Measurements from ENCODE around the gene RNASE2. TPM values are rescaled to one million over a fixed set of nuclear protein-coding genes. Genes with fewer than 3 reads are reported as not detected.
A peak's percentile ranks its signal among the peaks of the same experiment; 100 is the strongest.
"Not testable (repeated sequence)": the region's sequence is repeated elsewhere in the genome, so short reads cannot be mapped to it uniquely, and the experiment has no call there.

RNASE2 gene
- total RNA-seq, 2 experiments from 2014 or later = not detected

DNA sequence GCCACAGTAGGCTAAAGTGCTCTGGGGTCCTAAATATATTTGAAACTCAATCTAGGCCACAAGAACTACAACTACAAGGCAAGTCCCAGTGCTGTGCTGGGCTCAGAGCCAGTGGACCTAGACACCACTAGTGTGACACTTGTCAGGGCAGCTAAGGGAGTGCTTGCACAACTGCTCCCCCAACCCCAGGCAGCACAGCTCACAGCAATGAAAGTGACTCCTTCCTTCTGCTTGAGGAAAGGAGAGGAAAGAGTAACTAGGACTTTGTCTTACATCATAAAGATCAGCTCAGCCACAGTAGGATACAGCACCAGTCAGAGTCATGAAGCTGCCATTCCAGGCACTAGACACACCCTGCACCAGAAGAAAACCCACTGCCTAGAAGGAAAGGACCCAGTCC is 3.7 kb downstream of the RNASE2 start:
- not testable (repeated sequence) for ATAC-seq; H3K9me3 Mint-ChIP-seq (ENCODE audit: low read depth); H3K27ac Mint-ChIP-seq; H3K4me3 Mint-ChIP-seq; H3K36me3 Mint-ChIP-seq; DNase-seq
- peaks cover 39% of the 10 kb centered on the region for H3K4me1 Mint-ChIP-seq
- CTCF ChIA-PET = interaction anchor here (2.8 kb wide), 1 partner anchor 13 kb away, joined by 35 read pairs; no protein-coding TSS in a partner anchor
- H3K27me3 Mint-ChIP-seq = peaks cover 40% of the 10 kb centered on the region

DNA sequence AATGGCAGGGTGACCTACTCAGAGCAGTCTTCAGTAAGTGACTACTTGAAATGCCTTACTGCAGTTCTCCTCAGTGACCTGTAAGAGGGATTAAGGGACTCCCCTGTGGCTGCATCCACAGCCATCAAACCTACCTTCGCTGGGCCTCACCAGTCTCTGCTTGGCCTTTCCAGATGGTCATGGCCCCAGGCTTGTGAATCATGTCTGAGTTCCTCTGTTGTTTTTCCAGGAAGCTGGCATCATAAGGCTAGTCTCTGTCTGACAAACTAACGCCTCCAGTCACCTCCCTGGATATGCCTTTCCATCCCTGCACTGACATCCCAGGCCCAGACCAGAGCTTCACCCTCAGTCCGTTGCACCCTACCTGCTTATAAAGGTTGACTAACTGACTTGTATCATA is 14.0 kb downstream of the RNASE2 start:
- CTCF ChIA-PET = interaction anchor here (1.0 to 4.8 kb wide), 3 partner anchors 11 to 110 kb away, joined by 3 to 67 read pairs (median 3); no protein-coding TSS in a partner anchor
- Mint-ChIP-seq H3K27ac (no peak overlapping the region), H3K4me1 (peaks cover 12% of the 10 kb centered on the region), H3K4me3 (no peak overlapping the region), H3K27me3 (peaks cover 60% of the 10 kb centered on the region), H3K36me3 (no peaks in the 10 kb centered on the region), H3K9me3 (ENCODE audit: low read depth) (no peaks in the 10 kb centered on the region)
- ATAC-seq (no peak), DNase-seq (no peak)

DNA sequence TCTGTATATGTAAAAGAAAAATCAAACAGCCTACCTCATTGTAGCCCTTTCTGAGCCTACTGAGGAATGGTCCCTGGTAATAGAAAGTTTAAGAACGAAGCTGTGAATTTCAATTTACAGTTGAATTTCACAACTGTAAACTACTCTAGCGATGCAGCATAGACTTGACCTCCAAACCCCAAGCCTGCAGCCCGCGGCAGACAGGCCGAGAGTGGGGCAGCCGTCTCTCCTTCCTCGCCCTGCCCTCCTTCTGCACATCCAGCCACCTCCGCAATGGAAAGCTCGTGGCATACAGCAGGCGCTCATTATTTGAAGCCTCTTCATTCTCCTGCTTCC is 15.3 kb downstream of the RNASE2 start:
- Mint-ChIP-seq H3K4me1 (peaks cover 12% of the 10 kb centered on the region), H3K4me3 (peak overlapping the region; percentile 83), H3K9me3 (ENCODE audit: low read depth) (no peaks in the 10 kb centered on the region), H3K27me3 (peaks cover 51% of the 10 kb centered on the region), H3K36me3 (no peaks in the 10 kb centered on the region), H3K27ac (no peak overlapping the region)
- ATAC-seq = peak; percentile 5
- CTCF ChIA-PET = interaction anchor here (0.7 to 4.8 kb wide), 54 partner anchors 8 to 549 kb away, joined by 3 to 67 read pairs (median 5); partner anchors contain the start of genes RNASE2, RNASE4, RNASE6 and SLC39A2
- no peak for DNase-seq

DNA sequence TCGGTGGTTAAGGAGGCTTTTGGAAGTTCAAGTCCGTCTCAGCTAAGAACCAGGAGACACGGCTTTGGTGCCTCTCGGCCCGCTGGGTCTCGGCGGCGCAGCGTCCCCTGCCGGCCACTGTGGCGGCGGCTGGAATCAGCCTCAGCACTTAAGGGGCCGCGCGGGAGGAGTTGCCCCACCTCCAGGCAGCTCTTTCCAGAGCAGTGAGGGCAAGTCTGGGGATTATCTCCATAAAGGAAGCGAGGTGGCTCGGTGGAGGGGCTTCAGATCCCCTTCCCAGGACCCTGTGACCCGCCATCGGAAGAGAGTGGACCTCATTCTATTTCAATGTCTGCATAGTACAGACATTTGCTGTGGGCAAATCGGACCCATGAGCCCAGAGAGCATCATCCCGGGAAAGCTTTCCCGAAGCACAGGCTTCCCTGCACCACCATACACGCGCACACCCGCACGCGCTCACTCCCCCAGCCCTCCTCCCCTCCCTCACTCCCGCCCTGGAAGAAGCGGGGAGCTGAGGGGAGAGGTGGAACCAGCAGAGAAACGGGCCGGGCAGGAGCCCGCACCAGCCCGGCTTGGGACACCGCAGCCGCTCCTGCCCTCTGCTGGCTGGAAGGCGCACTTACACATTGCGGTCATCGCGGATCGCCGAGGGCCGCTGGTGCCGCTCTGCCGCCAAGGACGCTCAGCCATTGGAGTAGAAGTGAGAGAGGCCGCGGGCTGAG is 15.9 kb downstream of the RNASE2 start:
- Mint-ChIP-seq H3K4me3 (peak overlapping the region; percentile 83), H3K36me3 (no peaks in the 10 kb centered on the region), H3K27ac (peak overlapping the region; percentile 22), H3K9me3 (ENCODE audit: low read depth) (no peaks in the 10 kb centered on the region), H3K4me1 (peaks cover 12% of the 10 kb centered on the region), H3K27me3 (peaks cover 51% of the 10 kb centered on the region)
- CTCF ChIA-PET = interaction anchor here (0.6 to 4.8 kb wide), 58 partner anchors 8 to 550 kb away, joined by 3 to 67 read pairs (median 5); partner anchors contain the start of genes RNASE2, RNASE4, RNASE6 and SLC39A2
- ATAC-seq (peak; percentile 90), DNase-seq (peak; percentile 84)

DNA sequence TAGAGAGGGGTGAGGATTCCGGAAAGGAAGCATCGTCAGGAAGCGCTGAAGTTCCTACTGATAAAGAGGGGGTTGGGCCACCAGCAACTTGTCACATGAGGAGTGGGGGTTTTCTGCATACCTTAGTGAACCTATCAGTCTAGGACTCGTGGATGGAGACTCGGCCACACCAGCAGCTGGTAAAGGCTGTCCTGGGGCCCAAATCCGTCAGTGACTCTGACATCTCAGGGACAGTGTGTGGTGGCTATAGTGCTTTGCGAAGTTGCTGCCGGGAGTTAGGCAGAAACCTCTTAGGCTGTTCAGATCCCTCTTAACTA is 16.4 kb downstream of the RNASE2 start:
- Mint-ChIP-seq H3K4me1 (peaks cover 12% of the 10 kb centered on the region), H3K36me3 (no peaks in the 10 kb centered on the region), H3K27me3 (peaks cover 49% of the 10 kb centered on the region), H3K9me3 (ENCODE audit: low read depth) (no peaks in the 10 kb centered on the region), H3K4me3 (peak overlapping the region; percentile 83), H3K27ac (no peak overlapping the region)
- CTCF ChIA-PET = interaction anchor here (0.6 to 4.8 kb wide), 38 partner anchors 9 to 506 kb away, joined by 3 to 67 read pairs (median 6); partner anchors contain the start of genes RNASE2, RNASE4, RNASE6 and SLC39A2
- DNase-seq = no peak
- ATAC-seq = no peak

DNA sequence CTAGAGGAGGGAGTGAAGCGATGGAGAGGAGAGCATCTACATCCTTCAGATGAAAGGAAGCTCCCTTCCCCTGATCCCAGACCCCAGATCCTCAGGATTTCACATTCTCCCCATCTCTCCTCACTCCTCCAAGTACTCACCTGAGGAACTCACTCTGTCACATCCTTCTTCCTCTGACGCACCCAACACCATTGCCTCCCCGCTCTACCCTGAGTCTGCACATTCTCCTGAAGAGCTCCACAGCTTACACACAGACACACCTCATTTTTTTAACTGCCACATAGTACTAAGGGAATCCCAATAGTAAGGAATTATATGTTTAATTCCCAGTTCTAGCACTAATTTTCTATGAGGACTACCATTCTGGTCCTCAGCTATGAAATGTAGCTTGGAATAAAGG is 18.2 kb downstream of the RNASE2 start:
- ATAC-seq = no peak

DNA sequence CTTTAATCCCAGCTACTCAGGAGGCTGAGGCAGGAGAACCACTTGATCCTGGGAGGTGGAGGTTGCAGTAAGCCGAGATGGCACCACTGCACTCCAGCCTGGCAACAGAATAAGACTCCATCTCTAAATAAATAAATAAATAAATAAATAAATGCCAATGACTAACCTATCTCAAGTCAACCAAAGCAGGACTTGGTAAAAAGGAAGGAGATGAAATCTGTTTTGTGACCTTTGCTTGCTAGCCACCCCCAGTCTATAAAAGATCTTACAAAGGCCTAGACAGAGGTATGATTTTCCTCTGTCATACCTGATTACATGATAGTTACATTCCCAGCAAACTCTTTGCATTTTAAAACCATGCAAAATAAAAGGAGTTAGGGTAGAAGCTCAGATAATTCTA is 21.0 kb downstream of the RNASE2 start:
- H3K27me3 Mint-ChIP-seq = peaks cover 41% of the 10 kb centered on the region
- H3K9me3 Mint-ChIP-seq (ENCODE audit: low read depth) = no peaks in the 10 kb centered on the region
- CTCF ChIA-PET = interaction anchor here (1.0 kb wide), 1 partner anchor 127 kb away, joined by 3 read pairs; no protein-coding TSS in a partner anchor
- H3K27ac Mint-ChIP-seq = no peak overlapping the region
- H3K4me1 Mint-ChIP-seq = peaks cover 5% of the 10 kb centered on the region
- ATAC-seq (no peak), DNase-seq (no peak)
- no peak overlapping the region for H3K4me3 Mint-ChIP-seq
- no peaks in the 10 kb centered on the region for H3K36me3 Mint-ChIP-seq

More for the DNA sequence above, 18.2 kb downstream of the RNASE2 start:
- Mint-ChIP-seq H3K36me3 (no peaks in the 10 kb centered on the region), H3K9me3 (ENCODE audit: low read depth) (no peaks in the 10 kb centered on the region), H3K27me3 (peaks cover 32% of the 10 kb centered on the region), H3K4me1 (peaks cover 12% of the 10 kb centered on the region), H3K27ac (no peak overlapping the region), H3K4me3 (no peak overlapping the region)
- no peak for DNase-seq
- CTCF ChIA-PET = interaction anchor here (1.2 to 4.8 kb wide), 6 partner anchors 9 to 276 kb away, joined by 3 to 67 read pairs (median 4); no protein-coding TSS in a partner anchor

DNA sequence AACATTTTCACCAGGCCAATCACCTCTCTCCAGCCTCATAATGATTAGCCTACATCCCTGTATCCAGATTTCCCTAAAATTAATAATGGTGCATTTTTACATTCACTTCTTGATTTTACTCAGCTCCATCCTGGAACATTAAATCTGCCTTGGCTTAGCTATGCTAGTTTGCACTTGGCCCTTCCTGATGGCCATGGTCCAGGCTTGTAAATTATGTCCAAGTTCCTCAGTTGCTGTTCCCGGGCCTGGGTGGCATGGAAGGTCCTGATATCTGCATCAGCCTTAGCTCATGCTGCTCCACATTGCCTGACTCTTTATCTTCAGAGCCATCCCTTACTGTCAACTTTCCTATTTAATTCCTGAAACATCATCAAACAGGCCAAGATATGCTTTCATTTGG is 23.4 kb downstream of the RNASE2 start:
- no peak for DNase-seq
- Mint-ChIP-seq H3K4me3 (no peak overlapping the region), H3K27me3 (peaks cover 20% of the 10 kb centered on the region), H3K9me3 (ENCODE audit: low read depth) (no peaks in the 10 kb centered on the region), H3K36me3 (no peaks in the 10 kb centered on the region), H3K4me1 (no peaks in the 10 kb centered on the region), H3K27ac (no peak overlapping the region)
- no peak for ATAC-seq
- CTCF ChIA-PET = interaction anchor here (0.6 to 2.0 kb wide), 4 partner anchors 8 to 547 kb away, joined by 3 to 5 read pairs (median 4); no protein-coding TSS in a partner anchor

DNA sequence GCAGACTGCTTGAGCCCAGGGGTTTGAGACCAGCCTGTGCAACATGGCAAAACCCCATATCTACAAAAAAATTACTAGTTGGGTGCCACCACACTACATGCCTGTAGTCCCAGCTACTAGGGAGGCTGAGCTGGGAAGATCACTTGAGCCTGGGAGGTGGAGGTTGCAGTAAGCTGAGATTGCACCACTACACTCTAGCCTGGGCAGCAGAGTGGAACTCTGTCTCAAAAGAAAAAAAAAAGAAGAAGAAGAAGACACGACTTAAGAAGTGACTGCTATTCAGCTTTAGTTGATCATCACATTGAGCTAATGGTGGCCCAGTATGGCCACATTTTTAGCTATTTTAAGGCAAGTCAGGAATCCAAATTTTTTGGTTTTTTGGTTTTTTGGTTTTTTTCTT is 25.6 kb downstream of the RNASE2 start:
- H3K27ac Mint-ChIP-seq = no peak overlapping the region
- no peak for ATAC-seq

DNA sequence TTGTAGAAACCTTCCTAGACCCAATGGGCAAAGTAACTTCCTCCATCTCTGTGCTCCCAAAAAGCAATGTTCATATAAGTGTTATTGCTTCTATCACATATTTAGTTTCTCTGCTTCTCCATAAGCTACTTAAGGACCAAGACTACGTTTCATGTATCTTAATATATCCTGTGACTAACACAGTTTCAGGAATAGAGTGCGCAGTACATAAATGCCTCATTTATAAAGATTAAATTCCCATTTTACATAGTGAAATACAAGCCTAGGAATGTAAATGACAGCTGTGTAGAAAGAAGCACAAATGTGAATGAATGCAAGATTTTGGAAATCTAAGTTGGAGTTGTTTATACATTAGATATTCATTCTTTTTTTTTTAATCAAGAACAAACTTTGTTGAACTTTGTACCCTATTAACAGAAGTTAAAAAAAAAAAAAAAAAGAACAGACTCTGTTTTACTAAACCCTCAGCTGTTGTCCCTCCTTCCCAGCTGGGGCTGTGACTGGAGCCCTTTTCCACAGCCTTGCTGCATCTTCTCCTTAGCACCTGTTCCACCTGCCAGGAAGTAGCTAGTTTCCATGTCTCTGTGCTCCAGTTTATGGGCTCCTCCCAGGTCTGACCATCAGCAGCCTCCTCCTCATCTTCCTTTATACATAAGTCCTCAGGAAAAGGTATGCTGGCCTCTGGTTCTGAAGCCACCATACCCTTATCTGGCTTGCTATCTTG is 27.5 kb downstream of the RNASE2 start:
- H3K27ac Mint-ChIP-seq = no peak overlapping the region
- no peak overlapping the region for H3K4me3 Mint-ChIP-seq
- no peak for ATAC-seq
- DNase-seq = no peak
- peaks cover 17% of the 10 kb centered on the region for H3K27me3 Mint-ChIP-seq
- no peaks in the 10 kb centered on the region for H3K9me3 Mint-ChIP-seq (ENCODE audit: low read depth)
- H3K36me3 Mint-ChIP-seq = no peaks in the 10 kb centered on the region
- H3K4me1 Mint-ChIP-seq = peaks cover 4% of the 10 kb centered on the region
- CTCF ChIA-PET = interaction anchor here (1.0 to 3.6 kb wide), 4 partner anchors 9 to 125 kb away, joined by 3 to 20 read pairs (median 4); no protein-coding TSS in a partner anchor

More for the DNA sequence above, 25.6 kb downstream of the RNASE2 start:
- Mint-ChIP-seq H3K9me3 (ENCODE audit: low read depth) (no peaks in the 10 kb centered on the region), H3K4me1 (peaks cover 2% of the 10 kb centered on the region), H3K27me3 (peaks cover 17% of the 10 kb centered on the region), H3K36me3 (no peaks in the 10 kb centered on the region), H3K4me3 (no peak overlapping the region)
- no peak for DNase-seq
- CTCF ChIA-PET = interaction anchor here (1.0 to 1.3 kb wide), 3 partner anchors 9 to 34 kb away, joined by 3 to 7 read pairs (median 3); no protein-coding TSS in a partner anchor

DNA sequence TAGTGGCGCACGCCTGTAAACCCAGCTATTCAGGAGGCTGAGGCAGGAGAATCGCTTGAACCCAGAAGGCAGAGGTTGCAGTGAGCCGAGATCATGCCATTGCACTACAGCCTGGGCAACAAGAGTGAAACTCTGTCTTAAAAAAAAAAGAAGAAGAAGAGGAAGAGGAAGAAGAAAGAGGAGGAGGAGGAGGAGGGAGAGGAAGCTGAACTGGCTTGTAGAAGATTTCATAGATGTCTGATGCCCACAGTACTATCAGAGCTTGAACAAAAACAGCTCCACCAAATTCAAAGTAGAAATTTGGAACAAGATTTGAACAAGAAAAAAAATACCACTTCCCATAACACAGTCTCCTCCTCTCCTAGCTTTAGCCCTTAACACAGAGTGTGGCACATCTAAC is 30.4 kb downstream of the RNASE2 start:
- H3K27me3 Mint-ChIP-seq; H3K4me3 Mint-ChIP-seq; H3K27ac Mint-ChIP-seq; ATAC-seq; H3K36me3 Mint-ChIP-seq; H3K9me3 Mint-ChIP-seq (ENCODE audit: low read depth); DNase-seq: not testable (repeated sequence)
- CTCF ChIA-PET = interaction anchor here (0.6 to 1.0 kb wide), 2 partner anchors 13 to 14 kb away, joined by 3 read pairs; no protein-coding TSS in a partner anchor
- H3K4me1 Mint-ChIP-seq = peaks cover 20% of the 10 kb centered on the region

DNA sequence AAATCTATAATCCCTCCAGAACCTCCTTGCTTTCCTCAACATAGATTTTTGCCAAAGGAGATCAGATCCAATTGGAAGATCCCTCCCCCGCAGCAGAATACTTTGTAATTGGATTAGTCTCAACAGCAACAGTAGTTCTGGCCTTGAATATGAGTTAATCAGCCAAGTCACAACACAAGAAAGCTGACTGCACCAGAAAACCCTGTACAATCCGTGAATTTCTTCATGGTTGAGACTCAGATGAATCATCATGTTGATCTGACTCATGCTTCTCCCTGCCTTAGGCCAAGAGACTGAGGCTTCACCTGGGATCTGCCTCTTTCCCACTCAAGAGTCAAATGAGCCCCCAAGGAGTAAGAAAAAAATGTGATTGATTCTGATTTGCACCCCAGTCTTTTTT is 31.5 kb downstream of the RNASE2 start:
- Mint-ChIP-seq H3K4me3 (no peak overlapping the region), H3K27me3 (peaks cover 2% of the 10 kb centered on the region), H3K4me1 (peaks cover 30% of the 10 kb centered on the region), H3K9me3 (ENCODE audit: low read depth) (no peaks in the 10 kb centered on the region), H3K36me3 (peaks cover 3% of the 10 kb centered on the region), H3K27ac (no peak overlapping the region)
- CTCF ChIA-PET = interaction anchor here (2.9 kb wide), 1 partner anchor 15 kb away, joined by 27 read pairs; no protein-coding TSS in a partner anchor
- ATAC-seq (no peak), DNase-seq (no peak)
